HG03060 (cell line): ENCODE results near the gene ABCC8.

Source experiments
- ATAC-seq: cut with Tn5 transposase; IDR thresholded peaks from one replicate; pipeline ENCODE4 v1.9.1; 2021; ENCODE audit warnings: low read depth, moderate number of reproducible peaks; ENCODE audit not compliant: unreplicated experiment

Gene ABCC8

DNA sequence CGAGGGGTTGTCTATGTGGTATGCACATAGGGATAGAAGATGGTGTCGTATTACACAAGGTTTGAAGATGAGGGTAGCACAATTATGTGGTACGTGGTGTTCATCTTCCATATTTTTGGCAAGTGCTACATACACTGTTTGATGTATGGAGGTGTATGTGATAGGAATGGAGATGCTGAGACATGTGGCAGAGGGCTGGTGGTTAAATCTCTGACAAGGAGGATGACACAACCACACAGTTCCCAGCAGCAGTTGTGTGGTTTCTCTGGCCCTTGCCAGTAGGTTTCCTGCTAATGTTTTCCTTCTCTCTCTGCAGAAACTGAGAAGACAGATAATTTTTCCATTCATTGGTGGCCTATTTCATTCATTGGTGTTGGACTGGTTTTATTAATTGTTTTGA, 108.1 kb downstream of the ABCC8 start:
- no peak for ATAC-seq

DNA sequence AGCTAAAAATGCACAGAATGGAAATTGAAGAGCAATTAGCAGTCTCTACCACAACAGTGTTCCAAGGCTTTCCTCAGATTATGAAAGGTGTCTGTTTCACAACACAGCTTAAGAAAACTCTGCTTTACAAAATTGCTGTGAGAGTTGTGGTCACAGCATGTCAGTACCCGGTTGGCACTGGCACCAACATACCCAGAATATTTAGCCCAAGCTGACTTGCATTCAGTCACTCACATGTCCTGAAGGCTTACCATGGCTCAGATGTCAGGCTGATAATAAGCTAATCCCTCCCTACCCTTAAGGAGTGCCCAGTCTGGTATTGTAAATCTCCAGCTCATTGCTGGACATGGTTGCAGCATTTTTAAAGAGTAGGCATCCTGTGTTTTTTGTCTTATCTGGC, 110.2 kb downstream of the ABCC8 start:
- ATAC-seq, result no peak

DNA sequence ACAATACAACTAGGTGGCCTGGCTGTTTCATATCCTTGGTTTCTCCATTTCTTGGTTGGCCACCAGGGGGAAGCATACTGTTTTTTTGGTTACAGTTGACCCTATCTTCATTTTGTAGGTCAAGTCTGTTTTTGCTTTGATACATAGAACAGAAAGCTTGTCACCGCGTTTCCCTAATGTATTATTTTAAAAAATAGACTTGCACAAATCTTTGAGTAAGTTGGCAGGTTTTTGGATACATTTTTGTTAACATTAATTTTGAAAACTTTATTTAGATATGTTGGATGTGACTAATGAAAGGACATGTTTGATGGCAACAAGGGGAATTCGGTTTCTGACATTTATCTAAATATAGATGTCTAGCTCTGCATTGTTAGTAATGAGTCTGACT, 122.0 kb downstream of the ABCC8 start:
- ATAC-seq, result no peak

DNA sequence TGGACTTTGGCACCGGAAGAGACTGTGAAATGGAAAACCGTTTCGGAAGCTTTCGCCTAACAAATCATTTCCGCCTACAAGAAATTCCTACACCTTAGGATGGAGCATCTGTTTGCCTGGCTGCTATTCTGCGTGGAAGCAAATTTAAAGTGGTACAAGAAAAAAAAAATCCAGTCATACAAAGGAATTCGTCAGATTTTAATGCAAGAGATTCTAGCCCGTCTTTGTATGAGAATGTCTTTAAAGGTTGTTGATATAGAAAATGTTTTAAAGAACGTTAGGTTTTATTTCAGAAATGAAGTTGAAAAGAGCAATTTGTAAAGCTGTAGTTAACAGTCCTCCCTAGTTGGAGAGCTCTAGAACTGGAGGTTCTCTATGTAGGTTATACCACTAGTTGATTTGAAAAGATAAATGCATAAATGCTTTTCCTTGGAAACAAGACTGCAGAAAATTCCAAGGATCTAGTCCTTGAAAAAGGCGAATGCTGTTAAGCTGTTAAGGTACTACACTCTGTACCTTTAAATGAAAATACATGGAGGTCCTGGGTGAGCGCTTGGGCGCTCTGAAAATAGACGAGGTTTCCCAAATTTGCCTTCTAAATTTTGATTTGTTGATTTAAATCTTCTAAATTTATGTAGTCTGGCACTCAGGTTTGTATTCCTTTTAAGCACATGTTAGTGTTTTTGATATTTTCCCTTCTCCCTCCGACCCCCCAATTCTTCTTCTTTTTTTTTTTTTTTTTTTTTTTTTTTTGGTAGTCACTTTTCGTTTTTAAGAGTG, 122.6 kb downstream of the ABCC8 start:
- ATAC-seq, result no peak

DNA sequence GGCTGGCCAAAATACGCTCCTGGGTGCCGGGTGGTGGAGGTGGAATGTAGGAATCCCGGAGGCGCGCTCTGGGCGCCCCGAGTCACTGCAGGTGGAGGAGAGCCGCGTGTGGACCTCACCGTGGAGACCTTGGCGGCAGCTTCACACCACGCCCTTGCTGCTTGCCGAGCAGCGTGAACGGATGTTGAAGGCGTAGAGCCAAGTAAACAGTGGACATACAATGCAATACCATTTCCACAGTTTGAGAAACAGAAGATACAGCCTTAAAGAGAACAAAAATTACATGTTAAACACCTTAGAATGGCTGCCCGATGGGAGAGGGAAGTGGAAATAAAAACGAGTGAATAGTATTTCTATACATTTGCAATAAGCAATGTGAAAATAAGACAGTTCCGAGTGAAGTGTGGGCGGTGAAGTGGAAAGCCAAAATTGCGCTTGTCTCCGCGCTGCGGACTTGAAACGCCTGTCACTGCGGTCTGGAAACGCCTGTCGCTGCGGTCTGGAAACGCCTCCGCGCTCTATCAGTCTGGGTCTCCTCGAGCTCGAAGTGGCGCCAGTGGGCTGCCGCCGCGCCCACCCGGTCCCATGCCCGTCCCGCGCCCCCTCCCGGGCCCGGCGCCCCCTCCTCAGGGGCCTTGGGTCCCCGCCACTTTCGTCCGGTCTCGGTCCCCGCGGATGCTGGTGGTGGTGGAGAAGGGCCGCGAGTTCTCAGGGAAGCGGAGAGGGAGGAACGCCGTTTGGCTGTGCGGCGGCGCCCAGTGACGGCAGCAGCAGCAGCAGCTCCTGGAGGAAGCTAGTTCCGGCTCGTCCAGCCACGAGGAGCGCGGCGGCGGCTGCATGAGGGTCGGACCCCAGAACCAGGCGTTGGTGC, 123.5 kb downstream of the ABCC8 start:
- no peak for ATAC-seq

DNA sequence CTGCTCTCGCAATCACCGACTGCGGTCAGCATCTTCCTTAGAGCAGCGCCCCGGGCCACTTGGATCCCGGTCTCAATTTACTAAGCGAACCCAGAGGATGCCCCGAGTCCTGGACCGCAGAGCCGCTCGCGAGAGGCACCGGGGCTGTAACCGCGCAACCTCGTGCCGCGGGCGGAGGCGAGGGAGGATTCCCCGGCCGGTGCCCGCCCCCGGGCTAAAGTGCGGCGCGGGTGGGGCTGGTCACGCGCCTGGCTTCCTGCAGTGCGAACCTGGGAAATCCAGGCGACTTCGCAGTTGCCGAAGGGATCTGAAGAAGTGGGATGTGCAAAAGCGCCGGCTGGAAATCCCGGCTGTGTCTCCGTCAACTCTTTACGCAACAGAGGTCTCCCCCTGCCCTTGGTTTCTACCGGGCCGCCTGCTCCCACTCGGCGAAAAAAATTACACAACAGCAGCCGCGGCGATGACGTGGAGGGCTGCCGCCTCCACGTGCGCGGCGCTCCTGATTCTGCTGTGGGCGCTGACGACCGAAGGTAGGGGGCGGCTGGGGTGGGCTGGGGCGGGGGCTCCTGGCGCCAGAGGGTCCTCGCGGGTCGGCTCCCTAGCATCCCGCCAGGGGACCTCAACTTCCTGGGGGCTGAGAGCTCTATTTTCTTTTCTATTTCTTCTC, 125.0 kb downstream of the ABCC8 start, which contains the start of gene NCR3LG1:
Gene NCR3LG1, plus strand, starts transcription at position 291 of the 667 bp plus-strand sequence. Its CDS starts 170 bp downstream, at position 461.
- ATAC-seq, result no peak

DNA sequence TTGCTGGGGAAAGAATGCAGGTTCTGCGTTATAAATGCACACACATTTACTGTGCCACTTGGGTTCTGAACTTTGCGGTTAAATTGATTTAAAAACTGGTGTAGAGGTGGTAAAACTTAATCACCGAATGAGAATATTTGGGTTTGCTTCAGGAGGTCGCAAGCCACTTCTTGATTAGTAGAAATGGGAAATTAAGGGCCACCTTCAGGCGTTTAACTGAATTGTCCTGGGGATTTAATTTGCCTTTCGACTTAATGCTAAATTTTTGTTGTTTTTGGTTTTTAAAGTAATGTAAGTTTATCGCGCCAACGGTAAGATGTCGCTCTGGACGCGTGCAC, 125.5 kb downstream of the ABCC8 start:
- ATAC-seq, result no peak

DNA sequence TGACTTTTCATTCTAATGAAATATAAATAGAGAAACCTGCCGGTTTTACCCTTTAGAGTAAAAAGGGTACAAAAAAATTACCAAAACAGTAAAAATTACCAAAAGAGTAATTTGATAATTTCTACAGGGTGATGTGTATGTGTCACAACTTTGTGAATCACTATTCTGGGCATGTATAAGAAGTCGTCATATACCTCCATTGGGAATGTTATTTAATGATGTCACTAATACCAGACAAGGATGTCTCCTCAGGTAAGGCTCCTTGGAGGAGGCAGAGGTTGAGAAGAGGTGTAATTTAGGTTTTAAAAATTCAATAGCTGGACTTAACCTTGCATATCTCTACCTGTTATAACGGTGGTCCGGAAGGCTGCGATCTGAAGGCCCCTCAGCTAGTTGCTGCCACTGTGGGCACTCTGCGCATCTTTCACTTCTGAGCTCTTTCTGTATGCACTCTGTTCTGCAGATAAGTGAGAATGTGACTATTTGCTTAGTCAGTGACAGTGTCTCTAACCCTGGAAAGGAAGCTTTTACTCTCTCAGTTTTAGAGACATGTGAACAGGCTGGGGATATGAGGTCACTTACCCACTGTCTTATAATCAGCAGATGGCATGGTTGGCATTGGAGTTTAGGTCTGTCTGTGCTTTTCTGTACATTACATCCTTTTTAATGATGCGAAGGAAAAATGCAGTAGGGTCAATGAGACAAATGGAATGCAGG, 126.0 kb downstream of the ABCC8 start:
- no peak for ATAC-seq

DNA sequence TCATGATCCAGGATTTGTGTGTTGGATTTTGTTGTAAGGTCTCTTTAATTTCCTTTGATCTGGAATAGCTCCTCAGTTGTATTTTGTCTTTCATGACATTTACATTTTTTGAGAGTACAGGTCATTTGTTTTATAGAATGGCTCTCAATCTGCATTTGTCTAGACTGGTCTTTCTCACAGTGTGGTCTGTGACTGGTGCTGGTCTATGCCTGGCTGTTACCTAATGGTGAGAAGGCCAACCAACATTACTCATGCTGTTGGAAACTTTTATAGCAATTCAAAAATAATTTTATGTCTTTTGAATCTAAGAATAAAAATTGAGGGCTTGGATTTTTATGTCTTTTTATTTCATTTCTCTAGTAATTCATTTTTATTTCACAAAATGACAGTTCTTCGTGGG, 129.0 kb downstream of the ABCC8 start:
- no peak for ATAC-seq

DNA sequence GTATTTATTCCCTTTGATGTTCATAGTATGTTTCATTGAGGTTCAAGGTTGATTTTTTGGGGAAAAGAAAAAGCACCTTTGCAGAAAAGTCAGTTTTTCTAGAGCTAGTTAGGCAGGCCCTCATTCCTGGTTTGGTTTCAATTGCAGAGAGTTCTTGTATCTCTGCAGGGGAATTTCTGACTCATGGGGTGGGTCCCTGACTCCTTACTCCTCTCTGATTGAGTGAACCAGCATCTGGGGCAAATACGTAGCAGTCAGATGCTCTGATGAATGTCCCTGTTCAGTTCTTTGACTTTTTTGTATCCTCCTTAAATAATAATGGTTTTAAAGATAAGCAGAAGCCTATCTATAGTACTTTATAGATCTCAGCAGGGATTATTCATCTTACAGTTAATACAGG, 132.7 kb downstream of the ABCC8 start:
- no peak for ATAC-seq

DNA sequence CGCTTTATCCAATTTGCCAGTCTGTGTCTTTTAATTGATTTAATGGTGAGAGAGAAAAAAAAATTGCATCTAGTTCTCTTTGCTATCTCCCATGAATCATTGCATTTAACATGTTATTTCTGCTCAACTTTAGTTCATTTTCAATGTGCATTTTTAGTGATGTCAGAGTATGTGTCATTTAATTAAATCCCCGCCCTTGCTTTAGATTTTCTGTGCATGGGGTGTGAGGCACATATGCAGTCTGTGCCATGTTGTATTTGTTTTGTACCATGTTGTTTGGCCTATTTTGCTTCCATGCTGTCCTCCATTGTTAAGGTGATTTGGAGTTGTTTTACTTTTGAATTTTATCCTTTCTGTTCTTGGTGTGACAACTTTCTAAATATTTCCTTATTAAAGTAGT, 133.4 kb downstream of the ABCC8 start:
- ATAC-seq, result no peak
